ENCODE results near the gene ZNF638.
"Not testable (repeated sequence)": the region's sequence is repeated elsewhere in the genome, so short reads cannot be mapped to it uniquely, and the experiment has no call there.

The ZNF638 gene

DNA sequence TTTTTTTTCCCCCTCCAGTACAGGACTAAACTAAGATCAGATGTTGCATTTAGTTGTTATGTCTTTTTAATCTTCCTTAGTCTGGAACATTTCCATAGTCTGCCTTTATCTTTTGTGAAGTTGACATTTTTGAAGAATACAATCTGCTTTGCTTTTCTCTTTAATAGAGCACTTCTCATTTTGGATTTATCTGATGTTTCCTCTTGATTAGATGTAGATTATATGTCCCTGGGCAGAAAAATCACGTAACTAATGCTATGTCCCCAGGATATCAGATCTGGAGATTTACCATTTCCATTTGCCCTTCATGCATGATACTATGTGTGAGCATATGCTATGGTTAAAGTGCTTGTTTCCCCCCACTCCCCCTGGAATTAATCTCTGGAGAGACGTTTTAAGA lies 6.2 kb downstream of the ZNF638 start:
- DNase-seq: no peak

DNA sequence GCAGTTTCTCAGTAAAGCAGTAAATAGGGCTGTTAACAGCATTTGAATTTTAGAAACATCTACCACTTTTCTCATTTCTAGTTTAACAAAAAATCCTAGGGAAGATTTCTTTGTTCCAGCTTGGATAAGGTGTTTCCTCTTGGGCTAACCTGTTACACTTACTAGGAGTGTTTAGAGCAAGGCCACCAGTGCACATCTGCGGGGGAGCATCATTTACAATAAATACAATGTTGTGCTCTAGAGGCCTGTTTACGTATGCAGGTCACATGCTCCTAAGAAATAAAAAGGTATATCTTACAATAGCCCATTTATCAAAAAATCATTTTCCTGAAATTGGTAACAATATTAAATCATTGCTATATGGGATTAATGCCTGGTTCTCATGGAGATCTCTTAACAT lies 8.1 kb downstream of the ZNF638 start:
- no peak for DNase-seq

DNA sequence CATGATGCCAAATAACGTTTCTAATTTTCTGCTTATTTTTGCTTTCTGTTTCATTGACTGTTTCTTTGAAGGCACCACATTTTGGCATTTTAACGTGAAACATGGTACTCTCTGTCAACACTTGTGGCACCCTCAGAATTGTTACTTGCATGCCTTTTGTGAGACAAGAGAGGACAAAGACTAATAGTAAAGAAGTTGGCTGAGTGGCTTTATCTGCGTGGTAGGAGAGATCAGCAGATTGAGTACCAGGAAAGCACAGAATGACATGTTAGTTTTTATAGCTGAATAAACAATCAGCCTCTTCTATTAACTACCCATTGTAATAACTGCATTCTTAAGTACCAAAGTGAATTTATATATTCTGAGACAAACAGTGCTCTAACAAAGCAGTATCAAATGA lies 8.6 kb downstream of the ZNF638 start:
- DNase-seq: no peak

DNA sequence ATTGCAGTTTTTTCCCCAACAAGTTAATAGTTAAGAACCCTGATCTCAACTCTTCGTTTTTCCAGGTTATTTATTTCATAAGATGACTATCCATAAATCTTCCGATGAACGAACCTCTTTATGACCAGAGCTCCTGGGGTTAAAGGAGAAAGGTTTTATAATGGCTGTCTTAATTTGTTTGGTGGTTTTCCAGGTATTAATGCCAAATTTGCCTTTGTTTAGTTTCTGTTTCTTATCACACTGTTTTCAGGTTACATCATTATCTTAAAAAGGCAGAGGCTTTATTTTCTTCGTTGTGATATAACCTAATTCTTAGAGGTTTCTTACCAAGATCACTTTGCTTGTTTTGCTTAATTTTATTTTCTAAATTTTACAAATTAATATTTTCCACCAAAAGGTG lies 10.1 kb downstream of the ZNF638 start:
- no peak for DNase-seq

DNA sequence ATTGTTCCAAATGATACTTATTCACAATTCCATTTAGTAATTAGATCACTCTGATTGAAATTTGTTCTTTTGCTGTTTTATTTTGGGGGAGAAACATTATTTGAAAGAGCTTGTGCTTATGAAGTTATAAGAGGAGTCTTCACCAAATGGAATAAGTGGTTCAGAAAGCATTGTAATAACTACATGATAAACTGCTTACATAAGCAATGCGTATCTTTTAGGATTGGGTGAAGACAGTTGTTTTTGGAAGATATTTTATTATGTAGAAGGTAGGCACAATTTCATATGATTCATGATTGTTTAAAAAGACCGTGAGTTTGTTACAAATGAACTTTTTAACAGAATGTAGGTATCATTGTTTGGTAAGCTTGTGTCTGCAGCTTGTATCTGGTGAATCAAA lies 14.5 kb downstream of the ZNF638 start:
- no peak for DNase-seq

DNA sequence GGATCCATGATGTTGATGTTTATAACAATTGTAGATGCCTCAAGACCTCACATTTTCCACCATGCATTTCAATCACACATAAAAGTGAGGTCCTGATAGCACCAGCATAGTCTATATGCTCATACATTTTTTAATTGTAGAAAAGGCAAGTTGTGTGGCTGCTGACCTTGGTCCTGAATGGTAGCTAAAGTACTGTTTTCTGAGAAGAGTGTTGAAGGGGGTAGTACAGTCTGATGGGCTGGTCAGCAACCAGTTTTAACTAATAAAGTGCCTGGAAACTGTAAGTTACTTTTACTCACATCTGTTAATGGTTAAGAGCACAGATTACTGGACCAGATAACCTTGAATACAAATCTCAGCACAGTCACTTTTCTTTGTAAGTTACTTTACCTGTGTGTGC lies 15.9 kb downstream of the ZNF638 start:
- no peak for DNase-seq

DNA sequence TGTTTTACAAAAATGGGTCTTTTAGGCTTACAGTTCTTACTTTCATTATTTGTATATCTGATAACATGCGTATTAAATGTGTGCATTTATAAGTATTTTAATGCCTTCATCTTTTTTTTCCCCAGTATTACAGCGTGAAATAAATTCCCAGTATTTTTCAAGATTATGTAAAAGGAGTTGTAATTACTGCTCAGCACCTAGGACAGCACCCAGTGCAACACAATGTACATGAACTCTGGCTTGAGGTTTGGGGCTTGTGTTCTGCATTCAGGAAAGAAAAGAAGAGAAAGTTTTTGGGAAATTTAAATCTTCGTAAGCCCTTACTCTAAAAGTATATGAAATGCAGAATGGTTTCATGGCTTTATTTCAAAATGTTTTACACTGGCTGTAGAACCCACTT lies 16.7 kb downstream of the ZNF638 start:
- DNase-seq: no peak

DNA sequence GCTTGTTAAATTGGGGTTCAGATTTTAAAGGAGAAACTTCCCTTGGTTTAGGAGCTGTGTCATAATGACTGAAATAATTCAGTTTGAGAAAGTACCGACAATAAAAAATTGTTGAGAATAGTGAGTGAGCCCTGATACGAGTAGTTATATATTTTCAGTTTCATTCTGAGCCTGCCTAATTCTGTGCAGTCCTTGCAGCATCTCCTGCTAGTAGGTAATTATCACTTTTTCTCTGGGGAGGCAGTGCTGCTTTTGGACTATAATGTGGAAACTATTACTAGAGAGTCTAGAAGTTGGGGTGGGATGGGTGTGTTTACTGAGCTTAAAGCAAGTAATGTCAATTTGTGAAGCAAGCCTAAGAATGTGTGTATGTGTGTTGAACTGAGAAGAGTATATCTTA lies 21.7 kb downstream of the ZNF638 start:
- DNase-seq: no peak

DNA sequence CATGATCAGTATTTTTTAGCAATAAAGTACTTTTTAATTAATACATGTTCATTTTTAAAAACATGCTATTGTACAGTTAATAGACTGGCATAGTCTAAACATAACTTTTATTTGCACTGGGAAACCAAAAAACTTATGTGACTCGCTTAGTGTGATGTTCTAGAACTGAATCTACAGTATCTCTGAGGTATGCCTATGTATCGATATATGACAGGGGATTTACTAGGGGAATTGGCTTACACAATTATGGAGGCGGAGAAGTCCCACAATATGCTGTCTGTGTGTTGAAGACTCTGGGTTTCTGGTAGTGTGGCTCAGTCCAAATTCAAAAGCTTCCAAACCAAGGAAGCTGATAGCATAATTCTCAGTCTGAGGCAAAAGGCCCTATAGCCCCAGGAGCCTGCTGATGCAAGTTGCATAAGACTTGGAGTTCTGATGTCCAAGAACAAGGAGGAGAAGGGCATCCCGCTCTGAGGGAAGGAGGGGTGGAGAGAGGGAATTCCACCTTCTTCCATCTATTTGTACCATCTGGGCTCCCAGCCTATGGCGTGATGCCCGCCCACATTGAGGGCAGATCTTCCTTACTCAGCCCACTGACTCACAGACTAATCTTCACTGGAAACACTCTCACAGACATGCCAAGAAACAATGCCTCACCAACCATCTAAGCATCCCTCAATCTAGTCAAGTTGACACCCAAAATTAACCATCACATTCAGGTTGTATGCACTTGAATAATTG lies 27.5 kb downstream of the ZNF638 start:
- DNase-seq: peak; percentile 12

DNA sequence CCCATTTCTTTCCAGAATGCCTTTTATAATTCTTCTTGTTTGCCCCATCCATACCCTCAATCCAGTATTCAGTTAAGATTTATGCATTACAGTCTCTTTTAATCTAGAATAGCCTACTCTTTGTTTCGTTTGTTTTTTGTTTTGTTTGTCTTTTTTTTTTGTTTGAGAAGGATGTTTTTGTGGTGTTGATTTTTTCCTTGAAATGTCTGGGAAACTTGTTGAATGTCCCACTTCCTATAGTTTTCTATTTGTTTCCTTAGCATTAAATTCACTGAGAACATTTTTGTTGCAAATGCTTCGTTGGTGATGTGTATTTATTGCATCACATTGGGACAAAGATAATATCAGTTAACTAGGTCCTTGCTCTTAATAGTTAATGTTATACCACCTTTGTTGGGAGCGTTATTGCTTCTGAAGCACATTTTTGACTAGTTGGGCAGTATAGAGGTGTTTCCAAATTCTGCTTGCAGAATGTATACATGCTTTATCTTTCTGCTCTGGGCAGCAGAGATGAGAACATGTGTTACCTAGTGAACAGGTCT lies 28.9 kb downstream of the ZNF638 start:
- DNase-seq: no peak

DNA sequence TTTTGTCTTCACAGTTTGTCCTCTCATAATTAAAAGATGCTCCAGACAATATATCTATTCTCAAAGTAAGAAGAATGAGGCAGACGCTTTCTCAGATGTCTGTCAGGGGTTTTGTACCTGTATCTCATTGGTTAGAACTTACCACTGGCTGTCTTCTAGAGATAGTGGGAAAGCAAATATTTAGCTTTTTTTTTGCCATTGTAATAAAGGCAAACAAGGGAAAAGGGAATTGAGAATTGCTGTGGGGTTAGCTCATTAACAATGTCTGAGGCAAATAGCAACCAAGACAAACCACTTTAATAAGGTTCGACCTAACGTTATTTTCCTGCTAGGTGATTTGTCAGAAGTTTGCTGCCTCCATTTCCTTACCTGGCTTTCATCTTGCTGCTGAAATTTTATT lies 30.0 kb downstream of the ZNF638 start:
- DNase-seq: no peak

DNA sequence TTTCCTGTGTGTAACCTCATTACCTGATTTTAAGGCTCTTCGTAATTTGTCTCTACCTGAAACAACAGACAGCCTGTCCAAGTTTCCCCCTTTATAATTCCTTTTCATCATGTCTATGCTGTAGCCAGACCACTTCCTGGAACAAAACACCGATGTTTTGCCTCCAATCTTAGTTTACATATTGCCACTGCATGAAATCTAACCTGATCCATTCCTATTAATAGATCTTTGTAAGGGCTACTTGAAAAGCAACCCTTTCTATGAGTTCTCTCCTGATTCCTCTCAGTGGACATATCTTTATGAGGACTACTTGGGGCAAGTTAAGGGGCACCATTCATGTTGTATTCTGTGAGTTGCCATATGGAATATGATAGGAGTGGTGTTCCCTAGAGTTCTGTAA lies 30.9 kb downstream of the ZNF638 start:
- DNase-seq: no peak

DNA sequence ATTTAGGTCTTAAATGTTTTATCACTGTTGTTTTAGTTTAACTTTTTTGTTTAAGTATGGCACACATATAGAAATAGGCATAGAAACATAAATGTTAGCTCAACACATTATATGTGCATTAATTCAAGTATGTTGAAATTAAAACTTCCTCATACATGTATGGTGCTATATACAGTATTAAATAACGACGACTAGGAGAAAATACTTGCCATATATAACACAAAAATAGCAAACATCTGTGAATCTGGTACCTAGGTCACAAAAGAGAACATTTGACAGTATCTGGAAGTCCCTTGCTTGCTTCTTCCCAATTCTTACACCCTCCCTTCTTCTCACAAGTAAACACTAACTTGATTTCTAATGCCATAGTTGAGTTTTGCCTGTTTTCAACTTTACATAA lies 38.4 kb downstream of the ZNF638 start:
- no peak for DNase-seq

DNA sequence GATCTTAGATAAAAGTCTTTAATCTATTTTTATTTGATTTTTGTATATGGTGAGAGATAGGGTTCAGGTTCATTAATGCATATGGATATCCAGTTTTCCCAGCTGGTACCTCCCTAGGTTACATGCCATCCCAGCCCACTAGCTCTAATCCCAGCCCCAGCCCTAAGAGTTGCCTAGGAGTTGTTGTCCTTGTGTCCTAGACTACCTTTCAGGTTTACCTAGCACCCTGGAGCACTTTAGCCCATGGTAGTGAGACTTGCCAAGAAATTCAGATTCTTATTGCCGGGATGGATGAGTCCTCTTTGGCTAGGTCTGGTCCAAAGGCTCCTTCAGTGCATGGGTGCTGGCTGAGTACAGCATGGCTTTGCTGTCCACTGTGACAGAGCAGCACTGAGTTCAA lies 40.5 kb downstream of the ZNF638 start:
- no peak for DNase-seq

DNA sequence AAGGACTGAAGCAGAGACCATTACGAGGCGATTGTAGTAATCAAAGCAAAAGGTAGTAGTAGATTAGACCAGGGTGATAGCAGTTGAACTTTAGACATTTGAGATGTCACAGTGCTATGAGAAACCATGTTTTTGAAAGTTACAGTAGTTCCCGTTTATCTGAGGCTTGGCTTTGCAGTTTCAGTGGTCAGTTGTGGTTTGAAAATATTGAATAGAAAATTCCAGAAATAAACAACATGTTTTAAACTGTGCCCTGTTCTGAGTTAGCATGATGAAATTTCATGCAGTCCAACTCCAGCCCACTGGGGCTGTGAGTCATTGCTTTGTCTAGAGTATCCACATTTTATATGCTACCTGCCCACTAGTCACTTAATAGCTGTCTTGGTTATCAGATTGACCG lies 47.5 kb downstream of the ZNF638 start:
- DNase-seq: no peak

DNA sequence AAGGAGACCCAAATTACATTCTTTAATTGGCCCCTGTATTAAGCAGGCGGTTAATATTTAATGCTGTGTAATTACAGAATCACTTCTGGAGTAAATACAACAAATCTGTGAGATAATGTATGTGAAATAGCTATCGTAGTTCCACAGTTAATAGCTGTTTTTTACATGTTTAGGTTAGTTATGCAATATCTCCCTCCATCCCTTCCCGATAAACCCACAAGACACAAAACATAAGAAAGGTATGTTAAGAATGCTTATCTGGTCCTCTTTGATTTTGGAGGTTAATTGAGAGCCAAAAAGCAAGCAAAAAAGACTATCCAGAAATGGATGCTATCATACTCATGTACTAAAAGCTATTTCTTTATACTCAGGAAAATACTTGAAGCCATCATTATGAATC lies 49.1 kb downstream of the ZNF638 start:
- no peak for DNase-seq

DNA sequence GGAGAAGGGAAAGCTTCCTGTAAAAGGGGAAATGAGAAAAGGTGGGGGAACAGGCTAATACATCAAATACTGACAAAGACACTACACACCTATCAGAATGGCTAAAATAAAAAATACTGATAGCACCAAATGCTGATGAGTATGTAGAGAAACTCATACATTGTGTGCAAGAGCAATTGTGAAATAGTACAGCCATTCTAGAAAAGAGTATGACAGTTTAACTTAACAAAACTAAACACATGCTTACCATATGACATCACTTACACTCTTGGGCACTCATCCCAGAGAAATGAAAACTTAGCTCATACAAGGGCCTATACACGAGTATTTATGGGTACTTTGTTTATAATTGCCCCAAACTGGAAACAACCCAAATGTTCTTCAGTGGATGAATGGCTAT lies 53.4 kb downstream of the ZNF638 start:
- no peak for DNase-seq

DNA sequence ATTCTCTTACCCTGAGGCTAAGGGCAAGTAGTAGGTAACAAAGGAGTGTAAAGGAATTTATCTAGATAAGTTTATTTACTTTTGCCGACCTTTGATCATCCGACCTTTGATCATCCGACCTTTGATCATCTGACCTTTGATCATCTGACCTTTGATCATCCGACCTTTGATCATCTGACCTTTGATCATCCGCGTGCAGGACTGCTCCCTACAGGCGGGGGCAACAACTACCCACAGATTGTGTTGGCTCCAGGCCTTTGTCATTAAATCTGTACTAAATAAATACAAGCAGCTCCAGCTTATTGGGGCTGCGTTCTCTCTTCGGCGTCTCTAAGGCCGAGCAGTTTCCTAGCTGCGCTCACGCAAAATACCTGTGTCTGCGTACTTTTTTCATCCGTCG lies 56.6 kb downstream of the ZNF638 start:
- DNase-seq: no peak

DNA sequence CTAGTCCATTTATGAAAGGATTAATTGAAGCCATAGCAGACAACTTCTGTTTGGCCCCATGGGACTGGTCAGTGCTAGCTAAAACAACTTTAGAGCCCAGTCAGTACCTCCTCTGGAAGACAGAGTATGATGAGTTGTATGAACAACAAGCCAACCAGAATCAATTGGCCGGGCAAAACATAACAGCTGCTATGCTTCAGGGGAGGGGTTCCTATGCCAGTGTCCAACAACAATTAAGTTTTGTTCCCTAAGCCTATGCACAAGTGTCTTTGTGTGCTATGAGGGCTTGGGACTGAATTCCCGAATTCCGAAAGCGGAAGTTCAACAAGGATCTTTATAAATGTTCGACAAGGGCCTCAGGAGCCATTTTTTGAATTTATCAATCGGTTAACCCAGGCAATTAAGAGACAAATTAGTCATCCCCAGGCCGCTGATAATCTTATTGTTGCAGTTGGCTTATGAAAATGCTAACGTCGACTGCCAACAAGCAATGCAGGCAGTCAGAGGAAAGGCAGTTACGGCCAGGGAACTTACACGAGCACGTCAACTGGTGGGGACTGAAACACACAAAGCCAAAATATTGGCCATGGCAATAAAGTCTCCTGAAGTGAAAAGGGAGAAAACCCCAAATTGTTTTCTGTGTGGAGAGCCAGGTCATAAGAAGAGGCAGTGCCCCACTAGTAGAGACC lies 57.9 kb downstream of the ZNF638 start:
- no peak for DNase-seq

DNA sequence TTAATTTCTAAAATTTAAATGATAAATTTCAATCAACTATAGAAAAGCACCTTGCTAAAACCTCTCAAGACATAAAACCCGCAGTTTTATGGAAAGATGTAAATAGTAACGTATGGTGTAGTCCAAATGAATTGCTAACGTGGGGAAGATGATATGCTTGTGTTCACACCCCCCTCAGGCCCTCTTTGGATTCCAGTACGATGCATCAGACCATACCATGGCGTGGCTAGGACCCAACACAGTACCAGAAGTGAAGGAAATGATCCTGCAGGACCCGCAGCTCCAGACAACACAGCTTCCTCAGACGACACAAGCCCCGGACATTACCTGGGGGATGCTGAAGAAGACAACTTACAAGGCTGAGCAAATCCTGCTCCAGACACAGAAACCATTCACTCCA lies 61.6 kb downstream of the ZNF638 start:
- DNase-seq: no peak

DNA sequence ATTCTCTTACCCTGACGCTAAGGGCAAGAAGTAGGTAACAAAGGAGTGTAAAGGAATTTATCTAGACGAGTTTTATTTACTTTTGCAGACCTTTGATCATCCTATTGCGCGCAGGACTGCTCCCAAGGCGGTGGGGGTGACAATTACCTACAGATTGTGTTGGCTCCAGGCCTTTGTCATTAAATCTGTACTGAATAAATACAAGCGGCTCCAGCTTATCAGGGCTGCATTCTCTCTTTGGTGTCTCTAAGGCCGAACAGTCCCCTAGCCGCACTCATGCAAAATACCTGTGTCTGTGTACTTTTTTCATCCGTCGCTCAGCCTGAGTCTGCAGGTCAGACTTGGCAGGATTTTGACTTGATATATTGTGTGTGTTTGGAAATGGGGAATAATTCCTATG lies 63.9 kb downstream of the ZNF638 start:
- no peak for DNase-seq

DNA sequence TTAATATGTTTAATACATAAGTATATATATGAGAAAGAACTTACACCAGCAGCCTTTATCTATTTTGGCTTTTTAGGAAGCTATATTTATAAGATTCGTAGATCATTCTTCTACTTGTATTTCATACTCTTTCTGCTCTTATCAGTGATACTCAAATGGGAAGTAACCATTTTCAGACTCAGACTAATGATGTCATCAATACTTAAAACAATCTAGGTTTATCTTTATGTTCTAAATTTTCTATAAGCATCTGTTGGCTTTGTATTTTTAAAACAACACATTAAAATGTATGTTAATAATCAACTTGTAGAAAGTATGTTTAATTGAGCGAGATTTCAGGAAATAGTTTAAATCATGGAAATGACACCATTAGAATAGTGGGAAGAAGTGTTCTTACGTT lies 70.8 kb downstream of the ZNF638 start:
- DNase-seq: no peak

DNA sequence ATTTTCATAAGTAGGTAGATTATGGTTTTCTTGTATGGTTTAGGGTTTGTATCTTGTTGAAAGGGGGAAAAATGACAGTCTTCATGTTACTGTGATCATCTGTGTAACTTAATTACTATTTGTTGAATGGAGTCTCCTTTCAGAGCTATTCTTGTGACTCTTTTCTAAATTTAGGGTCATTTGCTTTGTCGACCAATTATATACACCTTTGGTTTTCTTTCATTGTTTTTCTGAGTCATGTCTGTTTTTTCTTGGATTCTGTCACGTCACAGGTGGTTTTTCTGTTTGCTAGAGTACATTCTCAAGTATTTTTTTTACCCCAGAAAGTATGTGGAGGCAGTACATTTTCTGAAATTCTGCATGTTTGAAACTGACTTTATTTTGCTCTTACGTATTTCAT lies 78.0 kb downstream of the ZNF638 start:
- DNase-seq: no peak

DNA sequence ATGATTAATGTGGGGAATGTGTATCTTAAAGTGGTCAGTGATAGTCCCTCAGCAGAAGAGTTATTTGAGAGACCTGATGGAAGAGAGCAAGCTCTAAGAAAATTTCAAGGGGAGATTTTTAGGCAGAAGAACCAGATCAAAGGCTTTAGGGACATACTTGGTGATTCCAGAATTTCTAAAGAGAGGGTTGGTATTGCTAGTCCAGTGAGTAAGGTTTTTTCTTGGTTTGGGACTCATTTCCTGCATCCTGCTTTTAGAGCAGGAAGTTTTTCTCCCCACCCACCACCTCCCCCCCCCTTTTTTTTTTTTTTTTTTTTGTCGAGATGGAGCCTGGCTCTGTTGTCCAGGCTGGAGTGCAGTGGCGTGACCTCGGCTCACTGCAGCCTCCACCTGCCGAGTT lies 79.1 kb downstream of the ZNF638 start:
- DNase-seq: no peak

DNA sequence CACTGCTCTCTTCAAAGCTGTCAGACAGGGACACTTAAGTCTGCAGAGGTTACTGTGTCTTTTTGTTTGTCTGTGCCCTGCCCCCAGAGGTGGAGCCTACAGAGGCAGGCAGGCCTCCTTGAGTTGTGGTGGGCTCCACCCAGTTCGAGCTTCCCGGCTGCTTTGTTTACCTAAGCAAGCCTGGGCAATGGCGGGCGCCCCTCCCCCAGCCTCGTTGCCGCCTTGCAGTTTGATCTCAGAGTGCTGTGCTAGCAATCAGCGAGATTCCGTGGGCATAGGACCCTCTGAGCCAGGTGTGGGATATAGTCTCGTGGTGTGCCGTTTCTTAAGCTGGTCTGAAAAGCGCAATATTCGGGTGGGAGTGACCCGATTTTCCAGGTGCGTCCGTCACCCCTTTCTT lies 85.3 kb downstream of the ZNF638 start:
- DNase-seq: not testable (repeated sequence)
